Jurkat, Clone E6-1 (cell line): ENCODE data around the gene RNASE4. TPM values are rescaled to one million over a fixed set of nuclear protein-coding genes. Genes with fewer than 3 reads are reported as not detected.
"Not testable (repeated sequence)": the region's sequence is repeated elsewhere in the genome, so short reads cannot be mapped to it uniquely, and the experiment has no call there.

ENCODE experiments used
- DNase-seq: peaks from one replicate; pipeline ENCODE4 v3.0.0-alpha.2; 2011; ENCODE audit warnings: low read depth, low spot score
- H3K4me3 ChIP-seq: 2 replicates; pipeline ENCODE4 v1.5.1; 2011; ENCODE audit warnings: mild to moderate bottlenecking, low read length, control low read depth, moderate library complexity
- polyA plus RNA-seq: library from polyadenylated mRNA; unstranded; fragments of >200 nt; gene quantifications from one replicate; pipeline ENCODE4 v1.2.1, GENCODE V29; 2012; ENCODE audit warnings: missing spikeins; ENCODE audit not compliant: insufficient read length, insufficient read depth

The RNASE4 gene, protein sequence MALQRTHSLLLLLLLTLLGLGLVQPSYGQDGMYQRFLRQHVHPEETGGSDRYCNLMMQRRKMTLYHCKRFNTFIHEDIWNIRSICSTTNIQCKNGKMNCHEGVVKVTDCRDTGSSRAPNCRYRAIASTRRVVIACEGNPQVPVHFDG
- polyA plus RNA-seq, result 5.3 TPM

DNA sequence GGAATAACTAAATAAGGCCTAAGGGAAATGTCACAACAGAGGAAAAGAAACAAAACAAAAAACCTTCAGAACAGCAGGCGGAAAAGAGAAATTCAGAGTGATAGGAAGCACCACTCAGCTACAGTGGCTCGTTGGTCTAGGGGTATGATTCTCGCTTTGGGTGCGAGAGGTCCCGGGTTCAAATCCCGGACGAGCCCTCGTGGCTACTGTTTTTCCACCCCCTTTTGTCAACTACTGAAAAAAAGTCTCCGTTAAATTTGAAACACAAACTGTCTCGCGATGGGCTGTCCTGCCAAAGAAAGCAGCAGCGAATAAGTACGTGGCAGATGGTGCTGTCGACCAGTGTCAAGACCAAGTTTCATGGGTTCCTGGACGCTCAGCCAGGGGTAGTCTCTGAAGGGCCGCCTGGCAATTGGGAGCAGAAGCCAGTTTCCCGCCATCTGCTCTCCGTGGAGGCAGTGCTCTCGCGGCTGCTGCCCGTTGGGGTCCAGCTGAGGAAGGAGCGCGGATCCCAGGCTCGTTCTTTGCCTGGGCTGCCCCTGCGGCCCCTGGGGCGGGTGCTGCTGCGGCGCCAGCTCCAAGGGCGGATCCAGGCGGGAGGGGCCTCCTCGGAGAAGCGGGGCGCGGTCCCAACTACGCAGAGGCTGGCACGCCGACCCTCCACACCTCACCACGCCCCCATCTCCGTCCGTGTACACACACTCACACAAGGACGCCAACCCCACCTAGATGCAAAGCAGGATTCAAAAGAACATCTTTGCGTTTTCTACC, at the start of gene RNASE4:
TSS of gene RNASE4 (plus strand) at position 670 of the 771 bp plus-strand sequence. CDS start 14,812 bp downstream, outside the sequence.
- DNase-seq, result peak; percentile 79
- H3K4me3 ChIP-seq, result peak within 1 kb of the TSS; percentile 71

DNA sequence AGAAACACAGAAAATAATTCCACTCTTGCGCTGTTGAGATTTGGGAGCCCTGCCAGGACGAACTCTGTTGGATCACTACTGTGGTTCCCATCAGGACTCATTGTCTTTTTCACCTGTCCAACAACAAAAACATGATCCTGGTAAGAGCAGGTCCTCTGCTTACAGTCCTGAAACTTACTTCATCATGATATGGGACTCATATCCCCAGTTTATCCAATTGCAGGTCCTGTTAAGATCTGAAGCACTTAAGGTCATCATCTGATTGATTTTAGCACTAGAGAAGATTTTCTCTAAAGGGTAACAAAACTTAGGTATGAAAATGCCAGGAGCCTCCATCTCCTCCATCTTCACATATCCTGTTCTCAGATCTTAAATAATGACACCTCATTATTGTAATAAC, 42.8 kb upstream of the RNASE4 start, which contains the start of gene OR6S1:
TSS of gene OR6S1 (minus strand) at position 101 of the 400 bp plus-strand sequence. CDS start at position 101, 0 bp downstream.
- no peak for DNase-seq
- no peak within 1 kb of the TSS for H3K4me3 ChIP-seq

DNA sequence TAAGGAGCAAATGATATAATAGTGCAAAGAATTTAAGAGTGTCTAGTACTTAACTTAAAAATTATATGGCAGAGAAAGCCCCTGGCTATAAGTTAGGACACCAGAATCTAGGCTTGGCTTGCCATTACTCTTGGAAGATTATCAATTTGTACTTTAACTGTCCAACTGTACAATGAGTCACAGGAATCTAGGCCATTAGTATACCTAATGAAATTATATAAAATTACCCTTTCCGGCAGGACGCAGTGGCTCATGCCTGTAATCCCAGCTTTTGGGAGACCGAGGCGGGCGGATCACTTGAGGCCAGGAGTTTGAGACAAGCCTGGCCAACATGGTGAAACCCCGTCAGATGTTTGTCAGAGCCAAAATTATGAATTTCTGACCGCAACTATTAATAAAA, 42.2 kb upstream of the RNASE4 start:
- DNase-seq, result no peak
- H3K4me3 ChIP-seq, result no peak overlapping the region

DNA sequence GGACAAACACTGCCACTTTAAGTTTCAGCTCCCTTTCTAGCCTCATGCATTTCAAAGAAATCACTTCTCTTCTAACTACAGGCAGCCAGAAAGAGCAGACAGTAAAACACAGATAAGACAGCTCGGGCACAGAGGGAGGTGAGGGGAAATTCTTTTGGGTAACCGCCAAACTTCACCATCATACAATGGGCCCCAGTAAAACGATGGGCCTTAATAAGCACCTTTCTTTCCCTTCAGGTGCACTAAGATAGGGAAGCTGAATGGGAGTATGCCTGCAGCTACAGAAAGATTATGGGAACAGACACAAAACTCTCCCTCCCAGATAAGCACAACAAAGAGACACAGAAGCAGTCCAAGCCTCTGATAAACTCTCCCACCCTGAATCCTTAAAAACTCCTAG, 41.6 kb upstream of the RNASE4 start:
- not testable (repeated sequence) for H3K4me3 ChIP-seq, DNase-seq

DNA sequence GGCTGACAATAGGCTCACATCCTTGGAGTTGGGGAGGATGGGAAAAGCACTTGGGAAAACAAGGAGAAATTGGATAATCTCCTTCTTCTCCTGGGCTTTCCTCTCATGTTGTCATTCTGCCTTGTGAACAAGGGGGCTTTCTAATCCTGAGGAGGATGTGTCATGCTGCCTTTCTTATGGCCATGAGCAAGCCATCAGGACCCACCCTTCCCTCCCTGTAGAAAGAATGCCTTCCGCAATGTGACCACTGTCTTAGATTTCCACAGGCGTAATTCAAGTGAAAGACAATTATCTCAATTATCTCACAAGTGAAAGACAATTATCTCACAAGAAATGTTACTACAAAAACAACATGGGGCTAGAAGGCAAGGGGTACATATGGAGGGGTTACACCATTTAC, 39.8 kb upstream of the RNASE4 start:
- no peak overlapping the region for H3K4me3 ChIP-seq

DNA sequence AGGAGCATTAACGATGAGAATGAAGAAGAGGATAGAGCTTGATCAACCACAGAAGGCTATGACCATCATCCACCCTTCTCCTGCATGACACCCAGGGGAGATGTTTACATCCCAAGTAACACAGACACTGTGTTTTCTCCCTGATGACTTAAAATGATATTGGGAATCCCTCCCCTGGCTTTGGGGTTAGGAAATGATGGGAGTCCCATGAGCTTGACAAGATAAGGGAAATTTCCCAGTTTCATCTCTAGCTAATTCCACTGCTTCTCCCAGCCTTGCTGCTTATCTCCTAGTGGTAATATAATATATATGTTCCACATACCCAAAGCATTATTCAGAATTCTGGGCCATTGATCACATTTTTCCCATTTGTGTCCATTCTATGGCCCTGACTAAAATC, 38.9 kb upstream of the RNASE4 start:
- H3K4me3 ChIP-seq, result no peak overlapping the region

More for the DNA sequence above, 39.8 kb upstream of the RNASE4 start:
- DNase-seq, result no peak

DNA sequence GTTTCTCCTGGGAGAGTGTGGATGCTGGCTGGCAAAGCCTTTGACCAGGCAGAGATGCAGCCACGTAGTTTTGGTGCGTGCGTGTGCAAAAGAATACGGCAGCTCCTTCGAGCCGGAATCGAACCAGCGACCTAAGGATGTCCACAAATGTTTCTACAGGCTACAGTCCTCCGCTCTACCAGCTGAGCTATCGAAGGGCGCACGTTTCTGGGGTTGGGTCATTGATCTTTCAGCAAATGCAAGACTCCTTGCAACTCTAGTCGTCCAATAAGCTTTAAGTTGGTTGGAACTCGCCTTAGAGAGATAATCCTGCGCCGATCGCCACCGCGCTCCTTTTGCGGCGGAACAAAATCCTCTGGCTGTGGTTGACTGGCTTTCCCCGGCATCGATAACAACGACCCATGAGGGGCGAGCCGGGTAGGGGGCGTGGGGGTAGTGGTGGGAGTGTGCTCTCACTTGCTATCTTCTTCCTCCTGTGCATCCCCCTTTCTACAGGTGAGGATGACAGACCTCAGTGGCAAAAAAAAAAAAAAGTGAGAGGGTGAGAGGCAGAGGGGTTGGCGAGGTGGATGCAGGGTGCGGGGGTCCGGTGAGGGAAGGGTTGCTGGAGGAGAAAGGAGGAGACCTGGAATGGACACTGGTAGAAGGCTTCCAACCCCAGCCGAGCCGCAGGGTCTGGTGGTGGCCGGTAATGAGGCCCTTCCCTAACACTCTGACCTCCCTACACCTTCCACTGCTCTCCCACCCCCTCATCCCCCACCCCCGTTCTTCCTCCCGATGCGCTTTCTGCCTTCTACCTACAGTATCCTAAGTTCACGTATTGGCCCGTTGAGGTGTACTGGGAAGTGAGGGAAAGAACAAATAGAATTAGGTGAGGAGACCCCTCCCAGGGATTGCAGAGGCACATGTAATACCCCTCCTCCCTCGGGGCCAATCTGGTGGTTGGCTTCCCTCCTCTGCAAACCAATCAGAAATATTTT, 31.1 kb upstream of the RNASE4 start:
- H3K4me3 ChIP-seq, result no peak overlapping the region

More for the DNA sequence above, 38.9 kb upstream of the RNASE4 start:
- DNase-seq, result no peak

DNA sequence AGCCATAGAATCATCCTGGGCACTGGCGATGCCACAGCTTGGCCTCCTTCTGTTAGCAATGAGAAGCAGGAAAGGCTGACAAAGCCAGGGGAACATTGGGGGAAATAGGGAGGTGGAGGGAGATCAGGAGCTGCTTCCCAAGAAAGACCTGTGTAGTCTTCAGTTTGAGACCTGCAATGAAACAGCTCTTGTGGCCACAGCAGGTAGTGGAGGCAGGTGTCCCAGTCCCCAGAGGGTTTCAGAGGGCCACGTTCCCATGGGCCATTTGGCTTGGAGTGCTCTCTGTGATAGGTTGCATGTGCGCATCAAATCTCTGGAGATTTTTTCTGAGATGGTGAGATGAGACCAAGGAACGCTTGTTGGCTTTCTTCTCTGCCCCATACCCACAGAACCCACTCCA, 28.5 kb upstream of the RNASE4 start:
- no peak overlapping the region for H3K4me3 ChIP-seq
- DNase-seq, result no peak

More for the DNA sequence above, 31.1 kb upstream of the RNASE4 start:
- no peak for DNase-seq

DNA sequence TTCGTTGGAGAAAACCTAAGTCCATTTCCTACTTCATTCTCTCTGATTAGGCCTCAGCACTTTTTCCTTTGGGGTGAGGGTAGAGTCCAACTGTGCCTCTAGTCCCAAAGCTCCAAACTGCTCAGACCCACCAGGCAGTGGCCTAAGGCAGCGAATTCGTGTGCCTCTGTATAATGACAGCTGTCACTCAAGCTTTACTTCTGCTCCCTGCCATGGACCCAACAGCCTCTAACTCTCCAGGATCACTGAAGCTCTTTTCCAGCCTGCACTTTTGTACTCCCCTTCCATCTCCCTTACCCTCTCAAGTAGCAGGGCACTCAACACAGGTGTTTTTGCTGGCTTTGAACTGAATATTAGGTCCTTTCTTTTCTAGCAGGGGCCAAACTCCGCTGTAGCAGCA, 28.1 kb upstream of the RNASE4 start:
- H3K4me3 ChIP-seq, result no peak overlapping the region
- DNase-seq, result no peak

DNA sequence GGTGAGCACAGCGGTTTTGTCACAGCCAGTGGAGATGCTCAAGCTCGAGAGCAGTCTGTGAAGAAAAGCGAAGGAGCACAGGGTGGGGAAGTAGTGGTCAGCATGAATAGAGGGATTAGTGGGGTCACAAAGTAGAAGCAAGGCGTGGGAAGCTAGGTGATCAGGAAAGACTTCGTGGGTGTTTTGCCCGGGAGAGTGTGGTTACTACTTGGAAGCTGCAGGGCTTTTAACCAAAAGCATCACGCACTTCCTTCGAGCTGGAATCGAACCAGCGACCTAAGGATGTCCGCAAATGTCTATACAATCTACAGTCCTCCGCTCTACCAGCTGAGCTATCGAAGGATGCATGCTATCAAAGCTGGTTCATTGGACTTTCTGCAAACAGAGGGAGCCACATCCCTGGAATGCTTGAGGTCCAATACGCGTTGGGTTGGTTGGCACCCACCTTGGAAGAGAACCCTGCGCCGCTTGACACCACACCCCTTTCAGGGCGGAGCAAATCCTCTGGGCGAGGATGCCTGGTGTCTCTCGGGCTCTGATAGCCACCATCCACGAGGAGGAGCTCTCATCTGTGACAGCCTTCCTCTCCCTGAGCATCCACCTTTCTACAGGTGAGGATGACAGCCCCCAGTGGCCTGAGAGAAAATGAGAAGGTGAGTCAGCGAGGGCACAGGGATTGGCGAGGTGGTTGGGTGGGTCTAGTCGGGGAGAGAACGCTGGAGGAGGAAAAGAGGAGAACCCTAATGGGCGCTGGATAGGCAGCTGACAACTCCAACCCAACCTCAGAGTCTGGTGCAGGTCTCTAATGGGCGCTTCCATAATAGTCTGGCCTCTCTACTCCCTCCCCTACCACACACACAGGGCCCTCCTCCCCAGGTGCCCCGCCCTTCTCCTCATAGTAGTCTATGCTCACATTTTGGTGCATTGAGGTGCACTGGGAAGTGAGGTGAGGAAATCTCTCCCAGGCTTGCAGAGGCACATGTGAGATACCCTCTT, 26.8 kb upstream of the RNASE4 start:
- H3K4me3 ChIP-seq, result no peak overlapping the region
- no peak for DNase-seq

DNA sequence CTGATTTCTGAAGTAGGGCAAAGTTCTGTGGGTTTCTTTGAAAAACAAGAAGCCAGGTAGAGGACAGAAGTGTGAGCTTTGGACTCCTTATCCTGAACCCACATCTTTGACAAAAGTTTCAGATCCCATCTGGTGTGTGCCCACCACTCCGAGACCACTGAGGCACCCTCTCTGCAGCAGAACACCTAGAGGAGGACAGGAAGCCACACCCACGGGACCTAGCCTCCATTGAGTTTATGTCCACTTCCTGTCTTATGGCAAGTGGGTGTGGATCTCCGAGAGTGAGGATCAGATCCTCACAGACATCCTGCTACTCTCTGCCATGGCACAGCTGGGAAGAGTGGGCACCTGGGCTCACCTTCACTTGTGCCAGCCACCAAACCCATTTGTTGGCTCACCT, 26.1 kb upstream of the RNASE4 start:
- no peak for DNase-seq
- H3K4me3 ChIP-seq, result no peak overlapping the region

DNA sequence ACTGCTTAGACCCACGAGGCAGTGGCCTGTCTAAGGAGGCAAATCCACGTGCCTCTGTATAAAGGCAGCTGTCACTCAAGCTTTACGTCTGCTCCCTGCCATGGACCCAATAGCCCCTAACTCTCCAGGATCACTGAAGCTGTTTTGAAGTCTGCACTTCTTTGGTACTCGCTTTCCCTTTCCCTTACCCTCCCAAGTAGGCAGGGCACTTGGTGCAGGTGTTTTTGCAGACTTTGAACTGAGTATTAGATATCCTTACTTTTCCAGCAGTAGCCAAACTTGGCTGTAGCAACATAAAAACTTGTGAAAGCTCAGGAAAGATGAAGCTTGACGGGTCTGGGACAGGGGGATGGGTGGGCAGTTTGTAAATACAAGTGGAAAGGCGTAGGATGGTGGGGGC, 25.0 kb upstream of the RNASE4 start:
- no peak for DNase-seq
- H3K4me3 ChIP-seq, result no peak overlapping the region

DNA sequence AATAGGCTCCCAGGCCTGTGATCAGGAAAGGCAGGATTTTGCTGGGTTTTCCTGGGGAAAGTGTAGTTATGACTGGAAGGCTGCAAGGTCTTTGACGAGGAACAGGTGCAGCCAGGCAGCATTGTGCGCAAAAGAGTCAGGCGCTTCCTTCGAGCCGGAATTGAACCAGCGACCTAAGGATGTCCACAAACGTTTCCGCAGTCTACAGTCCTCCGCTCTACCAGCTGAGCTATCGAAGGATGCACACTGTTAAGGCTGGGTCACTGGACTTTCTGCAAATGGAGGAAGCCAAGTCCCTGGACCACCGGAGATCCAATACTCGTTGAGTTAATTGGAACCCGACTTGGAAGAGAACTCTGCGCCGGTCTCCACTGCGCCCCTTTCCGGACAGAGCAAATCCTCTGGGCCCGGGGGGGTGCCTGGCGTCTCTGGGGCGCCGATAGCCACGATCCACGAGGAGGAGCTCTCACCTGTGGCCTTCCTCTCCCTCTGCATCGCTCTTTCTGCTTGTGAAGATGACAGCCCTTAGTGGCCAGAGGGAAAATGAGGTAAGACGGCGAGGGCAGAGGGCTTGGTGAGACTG, 24.5 kb upstream of the RNASE4 start:
- H3K4me3 ChIP-seq, result no peak overlapping the region
- no peak for DNase-seq

DNA sequence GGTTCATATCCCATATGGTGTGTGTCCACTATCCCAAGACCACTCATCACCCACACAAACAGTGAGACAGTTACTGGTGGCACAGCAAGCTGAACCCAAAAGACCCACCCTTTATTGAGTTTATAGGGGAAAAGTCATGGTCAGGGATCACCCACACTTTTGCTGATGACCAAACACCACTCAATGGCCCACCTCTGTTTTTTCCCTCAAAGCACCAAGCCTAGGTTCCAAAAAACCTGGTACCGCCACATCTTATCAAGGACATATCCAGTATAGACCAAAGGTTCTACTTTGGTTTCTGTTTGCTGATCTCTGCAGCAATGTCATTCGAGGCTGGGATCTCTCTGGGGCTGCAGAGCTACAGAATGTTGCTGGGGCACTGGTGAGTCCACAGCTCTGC, 23.2 kb upstream of the RNASE4 start:
- no peak for DNase-seq
- H3K4me3 ChIP-seq, result no peak overlapping the region

DNA sequence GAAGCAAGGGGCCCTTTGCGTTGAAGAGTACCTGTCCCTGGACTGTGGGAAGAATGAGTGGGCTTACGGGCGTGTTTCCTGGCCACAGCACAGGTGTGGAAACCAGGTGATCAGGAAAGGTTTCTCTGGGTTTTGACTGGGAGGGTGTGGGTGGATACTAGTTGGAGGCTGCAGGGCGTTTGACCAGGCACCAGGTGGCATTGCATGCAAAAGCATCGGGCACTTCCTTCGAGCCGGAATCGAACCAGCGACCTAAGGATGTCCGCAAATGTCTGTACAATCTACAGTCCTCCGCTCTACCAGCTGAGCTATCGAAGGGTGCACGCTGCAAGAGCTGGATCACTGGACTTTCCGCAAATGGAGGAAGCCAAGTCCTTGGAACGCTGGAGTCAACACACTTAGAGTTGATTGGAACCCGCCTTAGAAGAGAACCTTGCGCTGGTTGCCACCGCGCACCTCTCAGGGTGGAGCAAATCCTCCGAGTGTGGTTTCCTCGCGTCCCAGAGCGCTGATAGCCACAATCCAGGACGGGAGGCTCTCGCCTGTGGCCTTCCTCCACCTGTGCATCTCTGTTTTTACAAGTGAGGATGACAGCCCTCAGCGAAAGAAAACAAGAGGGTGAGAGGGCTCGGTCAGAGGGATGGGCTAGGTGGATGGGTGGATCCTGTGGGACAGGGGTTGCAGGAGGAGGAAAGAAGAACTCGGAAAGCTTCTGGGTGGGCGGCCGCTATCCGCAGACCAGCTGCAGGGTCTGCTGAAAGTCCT, 21.2 kb upstream of the RNASE4 start:
- H3K4me3 ChIP-seq, result no peak overlapping the region
- no peak for DNase-seq

DNA sequence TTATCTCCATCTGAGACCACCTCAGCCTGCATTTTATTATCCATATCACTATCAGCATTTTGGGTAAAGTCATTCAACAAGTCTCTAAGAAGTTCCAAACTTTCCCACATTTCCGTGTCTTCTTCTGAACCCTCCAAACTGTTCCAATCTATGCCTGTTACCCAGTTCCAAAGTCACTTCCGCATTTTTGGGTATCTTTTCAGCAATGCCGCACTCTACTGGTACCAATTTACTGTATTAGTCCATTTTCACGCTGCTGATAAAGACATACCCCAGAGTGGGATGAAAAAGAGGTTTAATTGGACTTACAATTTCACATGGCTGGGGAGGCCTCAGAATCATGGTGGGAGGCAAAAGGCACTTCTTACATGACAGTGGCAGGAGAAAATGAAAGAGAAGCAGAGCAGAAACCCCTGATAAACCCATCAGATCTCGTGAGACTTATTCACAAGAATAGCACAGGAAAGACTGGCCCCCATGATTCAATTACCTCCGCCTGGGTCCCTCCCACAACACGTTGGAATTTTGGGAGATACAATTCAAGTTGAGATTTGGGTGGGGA, 17.9 kb upstream of the RNASE4 start:
- DNase-seq, H3K4me3 ChIP-seq: not testable (repeated sequence)

DNA sequence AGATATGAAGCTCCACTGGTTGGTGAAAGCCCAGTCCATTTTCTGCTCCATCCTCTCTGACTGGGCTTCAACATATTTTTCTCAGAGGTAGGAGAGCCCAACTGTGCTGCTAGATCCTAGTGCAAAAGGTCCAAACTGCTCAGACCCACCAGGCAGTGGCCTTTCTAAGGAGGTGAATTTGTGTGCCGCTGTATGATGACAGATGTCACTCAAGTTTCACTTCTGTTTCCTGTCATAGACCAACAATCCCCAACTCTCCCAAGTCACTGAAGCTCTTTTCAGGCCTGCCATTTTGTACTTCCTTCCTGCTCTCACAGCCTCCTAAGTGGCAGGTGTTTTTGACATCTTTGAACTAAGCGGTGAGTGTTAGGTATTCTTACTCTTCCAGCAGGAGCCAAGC, 16.4 kb upstream of the RNASE4 start:
- peak; percentile 56 for DNase-seq
- H3K4me3 ChIP-seq, result no peak overlapping the region
